ENCODE measurements around the gene CCDC107.
A peak's percentile ranks its signal among the peaks of the same experiment; 100 is the strongest.

The CCDC107 gene

GRCh38 chr9:35689542-35690293 lies 31.6 kb downstream of the CCDC107 start, which contains the start of gene TPM2:
TPM2 (minus strand) TSS chr9:35689925; CDS start chr9:35689817, 108 bp downstream.
- TF ChIP-seq, protein P1, sequence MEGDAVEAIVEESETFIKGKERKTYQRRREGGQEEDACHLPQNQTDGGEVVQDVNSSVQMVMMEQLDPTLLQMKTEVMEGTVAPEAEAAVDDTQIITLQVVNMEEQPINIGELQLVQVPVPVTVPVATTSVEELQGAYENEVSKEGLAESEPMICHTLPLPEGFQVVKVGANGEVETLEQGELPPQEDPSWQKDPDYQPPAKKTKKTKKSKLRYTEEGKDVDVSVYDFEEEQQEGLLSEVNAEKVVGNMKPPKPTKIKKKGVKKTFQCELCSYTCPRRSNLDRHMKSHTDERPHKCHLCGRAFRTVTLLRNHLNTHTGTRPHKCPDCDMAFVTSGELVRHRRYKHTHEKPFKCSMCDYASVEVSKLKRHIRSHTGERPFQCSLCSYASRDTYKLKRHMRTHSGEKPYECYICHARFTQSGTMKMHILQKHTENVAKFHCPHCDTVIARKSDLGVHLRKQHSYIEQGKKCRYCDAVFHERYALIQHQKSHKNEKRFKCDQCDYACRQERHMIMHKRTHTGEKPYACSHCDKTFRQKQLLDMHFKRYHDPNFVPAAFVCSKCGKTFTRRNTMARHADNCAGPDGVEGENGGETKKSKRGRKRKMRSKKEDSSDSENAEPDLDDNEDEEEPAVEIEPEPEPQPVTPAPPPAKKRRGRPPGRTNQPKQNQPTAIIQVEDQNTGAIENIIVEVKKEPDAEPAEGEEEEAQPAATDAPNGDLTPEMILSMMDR (IDR thresholded peaks at IDR 0.05; ENCODE audit: borderline replicate concordance, control extremely low read depth, extremely low read depth, insufficient read depth, missing control alignments), result no peak
- in situ Hi-C loops (cut with MboI; ENCODE audit: low sequenced_read_pairs, unreplicated experiment), result no loop called here
- DNase-seq (ENCODE audit: low spot score), result peak; percentile 69

GRCh38 chr9:35690294-35690613 lies 32.2 kb downstream of the CCDC107 start:
- in situ Hi-C loops (cut with MboI; ENCODE audit: low sequenced_read_pairs, unreplicated experiment), result no loop called here
- DNase-seq (ENCODE audit: low spot score), result no peak
- TF ChIP-seq, protein P1 (IDR thresholded peaks at IDR 0.05; ENCODE audit: borderline replicate concordance, control extremely low read depth, extremely low read depth, insufficient read depth, missing control alignments), result no peak

DNA sequence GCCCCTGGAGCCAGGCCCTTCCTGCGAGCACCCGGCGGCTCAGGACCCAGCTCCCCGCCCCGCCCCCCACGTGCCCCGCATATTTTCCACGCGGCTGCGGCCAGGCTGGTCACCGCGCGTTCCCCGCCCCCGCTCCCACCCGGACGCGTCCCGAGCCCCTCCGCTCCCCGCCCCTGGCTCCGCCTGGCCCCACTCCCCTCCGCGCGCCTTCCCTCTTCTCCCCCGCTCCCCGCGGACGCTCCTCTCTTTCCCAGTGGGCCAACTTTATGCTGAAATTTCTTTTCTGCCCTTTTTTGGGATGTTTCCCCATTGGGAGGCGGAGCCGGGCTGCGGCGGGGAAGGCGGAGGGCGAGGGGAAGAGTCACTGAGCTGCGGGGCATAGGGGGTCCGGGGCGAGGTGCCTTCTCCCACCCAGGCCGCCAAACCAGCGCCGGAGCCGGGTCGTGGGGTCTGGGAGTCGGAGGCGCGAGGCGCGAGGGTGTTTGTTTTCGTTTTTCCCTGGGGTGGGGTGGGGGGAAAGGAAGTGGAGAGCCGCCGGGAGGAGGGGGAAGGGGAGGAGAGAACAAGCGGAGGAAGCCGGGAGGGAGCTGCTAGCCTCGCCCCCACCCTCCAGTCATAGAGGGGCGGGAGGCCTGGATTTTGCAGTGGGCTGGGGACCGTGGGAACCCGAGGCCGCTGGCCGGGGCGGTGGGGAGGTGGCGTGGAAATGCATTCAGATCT lies 32.7 kb downstream of the CCDC107 start:
- in situ Hi-C loops (cut with MboI; ENCODE audit: low sequenced_read_pairs, unreplicated experiment), result no loop called here
- DNase-seq (ENCODE audit: low spot score), result peak; percentile 71
- TF ChIP-seq, protein P1 (IDR thresholded peaks at IDR 0.05; ENCODE audit: borderline replicate concordance, control extremely low read depth, extremely low read depth, insufficient read depth, missing control alignments), result no peak

- in situ Hi-C loops (cut with MboI; ENCODE audit: low sequenced_read_pairs, unreplicated experiment), result no loop called here
- no peak for DNase-seq (ENCODE audit: low spot score)
- TF ChIP-seq, protein P1 (IDR thresholded peaks at IDR 0.05; ENCODE audit: borderline replicate concordance, control extremely low read depth, extremely low read depth, insufficient read depth, missing control alignments), result no peak
These were observed 33.2 kb downstream of the CCDC107 start for GRCh38 chr9:35691334-35691650.

DNA sequence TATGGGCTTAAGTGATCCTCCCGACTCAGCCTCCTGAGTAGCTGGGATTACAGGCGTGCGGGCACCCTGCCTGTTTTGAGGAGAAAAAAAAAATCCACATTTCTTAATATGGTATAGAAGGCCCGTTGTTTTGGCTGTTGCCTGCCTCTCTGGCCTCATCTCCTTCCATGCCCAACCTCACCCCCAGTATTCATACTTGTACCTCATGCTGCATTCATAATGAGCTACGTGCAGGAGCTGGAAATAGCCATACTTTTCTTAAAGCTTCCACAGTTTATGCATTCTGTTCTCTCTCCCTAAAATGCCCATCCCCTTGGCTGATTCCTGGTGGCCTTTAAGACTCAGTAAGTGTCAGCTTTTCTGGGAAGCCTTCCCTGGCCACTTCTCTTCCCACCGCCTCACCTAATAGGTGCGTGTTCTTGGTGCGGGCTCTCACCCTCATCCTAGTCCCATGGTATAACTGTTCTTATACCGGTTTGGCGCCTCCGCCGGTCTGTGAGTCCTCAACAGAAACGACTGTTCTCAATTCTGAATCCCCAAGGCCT lies 33.7 kb downstream of the CCDC107 start:
- DNase-seq (ENCODE audit: low spot score), result no peak
- in situ Hi-C loops (cut with MboI; ENCODE audit: low sequenced_read_pairs, unreplicated experiment), result no loop called here

GRCh38 chr9:35695943-35696401 lies 37.9 kb downstream of the CCDC107 start:
- TF ChIP-seq, protein P1 (IDR thresholded peaks at IDR 0.05; ENCODE audit: borderline replicate concordance, control extremely low read depth, extremely low read depth, insufficient read depth, missing control alignments), result no peak
- DNase-seq (ENCODE audit: low spot score), result no peak
- in situ Hi-C loops (cut with MboI; ENCODE audit: low sequenced_read_pairs, unreplicated experiment), result no loop called here

More for the DNA sequence above, 33.7 kb downstream of the CCDC107 start:
- TF ChIP-seq, protein P1 (IDR thresholded peaks at IDR 0.05; ENCODE audit: borderline replicate concordance, control extremely low read depth, extremely low read depth, insufficient read depth, missing control alignments), result no peak
